Astrocyte (in vitro differentiated cells and primary cell): ENCODE data around the gene NEK7.

Source experiments
- EZH2 ChIP-seq: IDR thresholded peaks from 2 replicates; pipeline ENCODE4 v1.6.1; 2012; ENCODE audit warnings: mild to moderate bottlenecking, low read length, inconsistent platforms; ENCODE audit not compliant: insufficient read depth
- TF ChIP-seq, protein P1 (sequence below): IDR thresholded peaks from 2 replicates; pipeline ENCODE4 v1.5.1; 2011; ENCODE audit warnings: low read depth, mild to moderate bottlenecking, inconsistent platforms, low read length, moderate library complexity; ENCODE audit not compliant: insufficient read depth

DNA sequence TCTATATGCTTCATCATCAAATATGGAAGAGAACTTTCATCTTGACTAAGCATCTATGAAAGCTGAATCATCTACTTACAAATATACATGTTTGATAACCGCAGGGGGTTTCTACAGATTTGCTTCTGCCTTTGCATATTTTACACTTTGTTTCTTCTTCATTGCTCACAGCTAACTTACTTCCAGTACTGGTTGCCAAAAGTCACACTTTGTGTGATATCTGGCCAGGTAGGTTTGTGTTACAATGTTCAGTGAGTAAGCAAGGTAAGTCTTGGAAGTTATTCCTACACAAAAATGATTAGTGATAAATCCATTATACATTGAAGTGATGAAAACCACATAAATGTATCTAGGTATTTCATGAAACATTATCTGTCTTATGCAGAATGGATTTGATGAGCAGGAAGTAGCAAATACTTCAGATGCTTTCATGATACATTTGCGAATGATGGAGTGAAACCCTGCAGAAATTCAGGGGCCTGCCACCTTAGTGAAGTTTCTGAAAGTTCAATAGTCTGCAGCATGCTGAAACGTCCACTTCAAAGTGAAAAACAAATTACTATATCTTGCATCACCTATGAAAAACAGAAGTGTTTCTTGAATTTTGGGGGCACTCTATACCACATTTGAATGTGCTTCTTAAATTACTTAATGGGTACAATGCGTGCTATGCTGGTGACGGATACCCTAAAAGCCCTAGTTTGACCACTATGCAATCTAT, 196.3 kb downstream of the NEK7 start:
- no peak for TF ChIP-seq EZH2
- TF ChIP-seq, protein P1, sequence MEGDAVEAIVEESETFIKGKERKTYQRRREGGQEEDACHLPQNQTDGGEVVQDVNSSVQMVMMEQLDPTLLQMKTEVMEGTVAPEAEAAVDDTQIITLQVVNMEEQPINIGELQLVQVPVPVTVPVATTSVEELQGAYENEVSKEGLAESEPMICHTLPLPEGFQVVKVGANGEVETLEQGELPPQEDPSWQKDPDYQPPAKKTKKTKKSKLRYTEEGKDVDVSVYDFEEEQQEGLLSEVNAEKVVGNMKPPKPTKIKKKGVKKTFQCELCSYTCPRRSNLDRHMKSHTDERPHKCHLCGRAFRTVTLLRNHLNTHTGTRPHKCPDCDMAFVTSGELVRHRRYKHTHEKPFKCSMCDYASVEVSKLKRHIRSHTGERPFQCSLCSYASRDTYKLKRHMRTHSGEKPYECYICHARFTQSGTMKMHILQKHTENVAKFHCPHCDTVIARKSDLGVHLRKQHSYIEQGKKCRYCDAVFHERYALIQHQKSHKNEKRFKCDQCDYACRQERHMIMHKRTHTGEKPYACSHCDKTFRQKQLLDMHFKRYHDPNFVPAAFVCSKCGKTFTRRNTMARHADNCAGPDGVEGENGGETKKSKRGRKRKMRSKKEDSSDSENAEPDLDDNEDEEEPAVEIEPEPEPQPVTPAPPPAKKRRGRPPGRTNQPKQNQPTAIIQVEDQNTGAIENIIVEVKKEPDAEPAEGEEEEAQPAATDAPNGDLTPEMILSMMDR: no peak
